ENCODE measurements around the gene MGAT3. TPM values are rescaled to one million over a fixed set of nuclear protein-coding genes. Genes with fewer than 3 reads are reported as not detected.
A peak's percentile ranks its signal among the peaks of the same experiment; 100 is the strongest.

Gene MGAT3
- total and polyA plus RNA-seq, 2 of the 8 experiments (the other 6 are each of a cell fraction or from before 2014, with no cell fraction given) = 4.3 to 9.2 TPM

DNA sequence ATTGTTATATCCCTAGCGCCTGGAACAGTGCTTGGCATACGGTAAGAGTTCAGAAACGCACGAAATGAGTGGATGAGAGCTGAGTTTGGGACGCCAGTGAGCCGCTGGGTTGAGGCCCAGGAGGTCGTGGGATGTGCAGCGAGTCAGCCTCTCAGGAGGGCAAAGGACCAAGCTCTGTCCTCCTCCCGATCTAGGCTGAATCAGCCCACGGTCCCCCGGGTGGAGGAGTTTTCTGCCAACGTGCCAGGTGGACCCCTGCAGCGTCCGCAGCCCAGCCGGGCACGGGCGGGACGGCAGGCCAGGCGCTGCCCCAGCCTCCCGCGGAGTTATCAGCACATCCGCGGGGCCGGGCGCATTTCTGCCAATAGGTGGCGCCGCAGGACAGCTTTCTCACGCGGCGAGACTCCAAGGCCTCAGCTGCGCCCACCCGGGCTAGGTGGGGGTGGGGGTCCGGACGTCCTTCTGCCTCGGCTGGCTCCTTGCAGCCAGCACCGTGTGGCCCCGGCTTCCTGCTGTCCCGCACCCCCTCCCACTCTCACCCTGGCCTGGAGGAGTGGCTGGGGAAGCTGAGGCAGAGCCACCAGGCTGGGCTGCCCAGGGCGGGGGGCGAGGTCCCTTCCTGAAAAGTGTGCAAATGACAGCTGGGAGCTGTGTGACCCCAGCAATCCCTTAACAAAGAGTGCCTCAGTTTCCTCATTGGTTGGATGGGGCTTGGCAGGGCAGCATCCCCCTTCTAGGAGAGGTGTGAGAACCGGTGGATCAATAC lies 78.0 kb downstream of the MGAT3 start (continued):
- TF ChIP-seq TCF12 (IDR thresholded peaks at IDR 0.05; ENCODE audit: low read depth, low read length) (no peak), KDM1A (IDR thresholded peaks at IDR 0.05; ENCODE audit: borderline replicate concordance, low read length) (0 out of 2 replicates have a peak, but pooled peaks have one; percentile 26), NANOG (IDR thresholded peaks at IDR 0.05; ENCODE audit: insufficient read depth, low read depth, low read length, poor library complexity, severe bottlenecking) (peak; percentile 21), POLR2A (IDR thresholded peaks at IDR 0.05; ENCODE audit: control extremely low read depth in 1 of 2, low read depth in 2 of 2, low read length in 2 of 2) (no peak), EGR1 (IDR thresholded peaks at IDR 0.05; ENCODE audit: borderline replicate concordance, low read depth, low read length) (peak; percentile 48; the same call in 1 of the 2 replicates), CEBPB (IDR thresholded peaks at IDR 0.05; ENCODE audit: low read depth, low read length) (no peak), GTF2F1 (IDR thresholded peaks at IDR 0.05; ENCODE audit: borderline replicate concordance, low read depth, low read length) (no peak), SRF (IDR thresholded peaks at IDR 0.05; ENCODE audit: low read depth, low read length) (no peak), CHD1 (IDR thresholded peaks at IDR 0.05; ENCODE audit: low read depth, low read length) (no peak), SAP30 (IDR thresholded peaks at IDR 0.05; ENCODE audit: insufficient read depth, insufficient replicate concordance, low read length) (no peak), POU5F1 (IDR thresholded peaks at IDR 0.05; ENCODE audit: low read depth, low read length) (no peak), BACH1 (IDR thresholded peaks at IDR 0.05; ENCODE audit: low read length) (peak; percentile 57; the same call in 1 of the 2 replicates), NRF1 (IDR thresholded peaks at IDR 0.05; ENCODE audit: low read depth, low read length) (no peak), TEAD4 (IDR thresholded peaks at IDR 0.05; ENCODE audit: low read depth, low read length) (peak; percentile 100), ASH2L (IDR thresholded peaks at IDR 0.05; ENCODE audit: low read length) (no peak), GABPA (IDR thresholded peaks at IDR 0.05; ENCODE audit: borderline replicate concordance, insufficient read depth, low read length) (0 out of 2 replicates have a peak, but pooled peaks have one; percentile 51), CTBP2 (IDR thresholded peaks at IDR 0.05; ENCODE audit: borderline replicate concordance, insufficient read depth, insufficient read length, low read length) (peak; percentile 53), CHD2 (IDR thresholded peaks at IDR 0.05; ENCODE audit: low read length) (peak; percentile 14; the same call in 1 of the 2 replicates), FOSL1 (IDR thresholded peaks at IDR 0.05; ENCODE audit: insufficient read depth, low read depth, low read length) (no peak), RNF2 (IDR thresholded peaks at IDR 0.05; ENCODE audit: borderline replicate concordance, low read depth, low read length, missing control alignments, poor library complexity, severe bottlenecking) (no peak), SUZ12 (IDR thresholded peaks at IDR 0.05; ENCODE audit: low read length) (no peak)
- TF ChIP-seq, protein P1, sequence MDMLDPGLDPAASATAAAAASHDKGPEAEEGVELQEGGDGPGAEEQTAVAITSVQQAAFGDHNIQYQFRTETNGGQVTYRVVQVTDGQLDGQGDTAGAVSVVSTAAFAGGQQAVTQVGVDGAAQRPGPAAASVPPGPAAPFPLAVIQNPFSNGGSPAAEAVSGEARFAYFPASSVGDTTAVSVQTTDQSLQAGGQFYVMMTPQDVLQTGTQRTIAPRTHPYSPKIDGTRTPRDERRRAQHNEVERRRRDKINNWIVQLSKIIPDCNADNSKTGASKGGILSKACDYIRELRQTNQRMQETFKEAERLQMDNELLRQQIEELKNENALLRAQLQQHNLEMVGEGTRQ (IDR thresholded peaks at IDR 0.05; ENCODE audit: low read length) = no peak
- TF ChIP-seq, protein P2, sequence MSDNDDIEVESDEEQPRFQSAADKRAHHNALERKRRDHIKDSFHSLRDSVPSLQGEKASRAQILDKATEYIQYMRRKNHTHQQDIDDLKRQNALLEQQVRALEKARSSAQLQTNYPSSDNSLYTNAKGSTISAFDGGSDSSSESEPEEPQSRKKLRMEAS (IDR thresholded peaks at IDR 0.05) = 0 out of 2 replicates have a peak, but pooled peaks have one; percentile 7

All from H1 (cell line).